ENCODE results near the gene PCCB. TPM values are rescaled to one million over a fixed set of nuclear protein-coding genes. Genes with fewer than 3 reads are reported as not detected.
"Not testable (repeated sequence)": the region's sequence is repeated elsewhere in the genome, so short reads cannot be mapped to it uniquely, and the experiment has no call there.

PCCB gene
- total RNA-seq, 1 donor from 2014 or later = 39.1 TPM

DNA sequence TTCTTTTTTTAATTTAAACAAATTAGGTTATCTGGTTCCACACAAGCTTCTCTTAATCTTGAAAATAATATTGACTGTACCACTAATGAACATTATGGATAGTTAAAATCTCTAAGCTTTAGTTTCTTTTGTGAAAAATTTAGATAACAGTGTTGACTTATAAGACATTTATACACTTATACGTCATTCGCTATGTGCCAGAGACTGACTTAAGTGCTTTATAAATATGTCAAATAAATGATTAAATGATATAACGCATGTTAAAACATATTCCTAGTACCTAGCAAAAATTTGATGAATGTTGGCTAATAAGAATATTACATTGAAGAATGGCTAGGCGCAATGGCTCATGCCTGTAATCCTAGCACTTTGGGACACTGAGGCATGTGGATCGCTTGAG lies 96.3 kb downstream of the PCCB start:
- H3K4me3 ChIP-seq (ENCODE audit: low read depth, low read length) = no peak overlapping the region
- DNase-seq (ENCODE audit: low read depth) = no peak
- TF ChIP-seq, protein P1, sequence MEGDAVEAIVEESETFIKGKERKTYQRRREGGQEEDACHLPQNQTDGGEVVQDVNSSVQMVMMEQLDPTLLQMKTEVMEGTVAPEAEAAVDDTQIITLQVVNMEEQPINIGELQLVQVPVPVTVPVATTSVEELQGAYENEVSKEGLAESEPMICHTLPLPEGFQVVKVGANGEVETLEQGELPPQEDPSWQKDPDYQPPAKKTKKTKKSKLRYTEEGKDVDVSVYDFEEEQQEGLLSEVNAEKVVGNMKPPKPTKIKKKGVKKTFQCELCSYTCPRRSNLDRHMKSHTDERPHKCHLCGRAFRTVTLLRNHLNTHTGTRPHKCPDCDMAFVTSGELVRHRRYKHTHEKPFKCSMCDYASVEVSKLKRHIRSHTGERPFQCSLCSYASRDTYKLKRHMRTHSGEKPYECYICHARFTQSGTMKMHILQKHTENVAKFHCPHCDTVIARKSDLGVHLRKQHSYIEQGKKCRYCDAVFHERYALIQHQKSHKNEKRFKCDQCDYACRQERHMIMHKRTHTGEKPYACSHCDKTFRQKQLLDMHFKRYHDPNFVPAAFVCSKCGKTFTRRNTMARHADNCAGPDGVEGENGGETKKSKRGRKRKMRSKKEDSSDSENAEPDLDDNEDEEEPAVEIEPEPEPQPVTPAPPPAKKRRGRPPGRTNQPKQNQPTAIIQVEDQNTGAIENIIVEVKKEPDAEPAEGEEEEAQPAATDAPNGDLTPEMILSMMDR (conservative IDR thresholded peaks at IDR 0.05; ENCODE audit: low read depth, low read length) = no peak

DNA sequence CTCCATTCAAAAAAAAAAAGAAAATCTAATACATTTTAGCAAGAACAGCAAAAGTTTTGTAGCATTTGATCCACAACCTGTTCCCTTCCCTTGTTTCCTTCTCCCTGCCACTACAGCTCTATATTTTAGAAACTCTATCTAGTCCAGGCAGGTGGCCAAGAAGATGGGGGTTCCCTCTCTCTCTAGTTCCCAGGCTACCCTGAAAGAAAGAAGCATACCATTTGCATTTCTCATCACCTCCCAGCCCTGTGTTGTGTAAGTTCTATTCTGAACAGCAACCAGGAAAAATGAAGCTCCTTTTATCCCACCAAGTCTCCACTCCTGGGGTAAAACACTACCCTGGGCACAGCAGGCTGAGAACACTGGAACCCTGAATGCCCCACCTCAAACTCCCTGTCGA lies 100.0 kb downstream of the PCCB start:
- TF ChIP-seq, protein P1 (conservative IDR thresholded peaks at IDR 0.05; ENCODE audit: low read depth, low read length) = no peak
- peak; percentile 73 for DNase-seq (ENCODE audit: low read depth)
- H3K4me3 ChIP-seq (ENCODE audit: low read depth, low read length) = no peak overlapping the region

DNA sequence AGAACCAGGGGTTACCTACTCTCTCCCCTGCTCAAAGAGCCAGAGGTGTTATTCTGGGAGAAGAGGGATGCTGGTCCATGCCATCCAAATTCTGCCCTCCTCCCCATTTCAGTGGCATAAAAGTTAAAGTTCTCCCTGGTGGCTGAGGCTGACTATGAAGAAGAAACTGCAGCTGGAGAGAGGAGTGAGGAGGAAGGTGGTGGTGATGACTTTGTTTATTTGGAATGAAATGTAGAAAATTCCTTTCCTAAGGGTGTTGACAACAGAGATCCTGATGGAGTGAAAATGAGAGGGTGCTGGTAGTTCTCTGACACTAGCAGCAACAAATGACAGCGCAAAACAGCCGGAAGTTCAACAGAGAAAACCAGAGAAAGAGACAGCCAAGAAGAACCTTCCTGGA lies 100.4 kb downstream of the PCCB start:
- H3K4me3 ChIP-seq (ENCODE audit: low read depth, low read length) = no peak overlapping the region
- DNase-seq (ENCODE audit: low read depth) = no peak
- TF ChIP-seq, protein P1 (conservative IDR thresholded peaks at IDR 0.05; ENCODE audit: low read depth, low read length) = no peak

DNA sequence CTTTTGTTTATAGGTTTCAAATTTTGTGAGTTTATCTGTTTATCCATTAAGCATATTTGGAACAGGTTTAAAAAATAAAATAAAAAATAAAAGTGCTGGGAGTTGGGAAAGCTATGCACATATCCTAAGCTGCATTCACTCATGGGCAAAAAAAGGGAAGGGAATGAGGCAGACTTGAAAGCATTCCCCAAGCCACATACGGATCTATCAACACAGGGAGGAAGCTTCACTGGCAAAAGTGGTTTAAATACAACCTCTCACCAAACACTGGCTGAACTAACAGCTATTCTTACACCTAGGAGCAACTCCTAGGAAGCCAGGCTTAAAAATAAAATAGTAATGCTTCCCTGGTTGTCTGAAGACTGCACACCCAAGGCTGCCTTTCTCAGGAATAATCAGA lies 101.2 kb downstream of the PCCB start:
- no peak overlapping the region for H3K4me3 ChIP-seq (ENCODE audit: low read depth, low read length)
- no peak for DNase-seq (ENCODE audit: low read depth)
- TF ChIP-seq, protein P1 (conservative IDR thresholded peaks at IDR 0.05; ENCODE audit: low read depth, low read length) = no peak

DNA sequence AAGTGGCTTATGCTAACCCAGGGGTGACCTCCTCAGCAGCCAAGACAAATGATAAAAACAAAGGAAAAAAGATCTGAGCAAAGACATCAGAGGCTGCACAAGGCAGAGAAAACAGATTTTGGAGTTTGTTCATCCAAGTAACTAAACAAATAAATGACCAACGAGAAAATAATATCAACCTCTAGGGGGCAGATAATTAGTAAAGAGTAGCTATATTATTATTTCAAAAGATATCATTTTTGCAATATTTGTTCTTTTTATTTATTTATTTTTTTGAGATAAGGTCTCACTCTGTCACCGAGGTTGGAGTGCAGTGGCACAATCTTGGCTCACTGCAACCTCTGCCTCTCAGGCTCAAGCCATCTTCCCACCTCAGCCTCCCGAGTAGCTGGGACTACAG lies 101.8 kb downstream of the PCCB start:
- no peak overlapping the region for H3K4me3 ChIP-seq (ENCODE audit: low read depth, low read length)
- TF ChIP-seq, protein P1 (conservative IDR thresholded peaks at IDR 0.05; ENCODE audit: low read depth, low read length) = peak; percentile 15
- DNase-seq (ENCODE audit: low read depth) = no peak

DNA sequence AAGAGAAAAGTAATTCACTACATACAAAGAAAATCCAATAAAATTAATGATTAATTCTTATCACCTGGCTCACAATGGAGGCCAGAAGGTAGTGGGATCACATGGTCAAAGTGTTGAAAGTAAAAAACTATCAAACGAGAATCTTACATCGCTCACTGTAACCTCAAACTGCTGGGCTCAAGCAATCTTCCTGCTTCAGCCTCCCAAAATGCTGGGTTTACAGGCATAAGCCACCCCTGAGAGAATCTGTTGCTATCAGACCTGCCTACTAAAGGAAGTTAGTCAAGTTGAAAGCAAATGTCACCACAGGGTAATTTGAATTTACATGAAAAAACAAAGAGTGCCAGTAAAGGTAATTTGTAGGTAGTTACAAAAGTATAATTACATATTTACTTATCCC lies 103.3 kb downstream of the PCCB start:
- DNase-seq (ENCODE audit: low read depth) = no peak
- no peak overlapping the region for H3K4me3 ChIP-seq (ENCODE audit: low read depth, low read length)
- TF ChIP-seq, protein P1 (conservative IDR thresholded peaks at IDR 0.05; ENCODE audit: low read depth, low read length) = no peak

DNA sequence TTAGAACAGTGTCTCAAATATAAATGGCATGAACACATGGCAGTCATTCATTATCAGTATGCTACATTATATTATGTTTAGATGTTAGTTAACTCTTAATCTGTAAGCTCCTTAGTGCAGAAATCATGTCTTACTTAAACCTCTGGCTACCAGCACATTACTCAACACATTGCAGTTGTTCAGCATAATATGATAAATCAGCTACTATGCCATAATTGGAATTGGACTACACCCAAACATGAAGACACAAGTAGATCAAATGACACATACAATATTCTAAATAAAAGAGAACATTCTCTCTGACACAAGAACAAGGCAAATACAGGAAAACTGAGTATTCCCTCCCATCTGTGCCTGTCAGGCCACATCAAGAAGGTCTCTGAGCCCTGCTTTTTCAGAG lies 116.1 kb downstream of the PCCB start:
- DNase-seq (ENCODE audit: low read depth) = no peak
- H3K4me3 ChIP-seq (ENCODE audit: low read depth, low read length) = no peak overlapping the region
- TF ChIP-seq, protein P1 (conservative IDR thresholded peaks at IDR 0.05; ENCODE audit: low read depth, low read length) = no peak

DNA sequence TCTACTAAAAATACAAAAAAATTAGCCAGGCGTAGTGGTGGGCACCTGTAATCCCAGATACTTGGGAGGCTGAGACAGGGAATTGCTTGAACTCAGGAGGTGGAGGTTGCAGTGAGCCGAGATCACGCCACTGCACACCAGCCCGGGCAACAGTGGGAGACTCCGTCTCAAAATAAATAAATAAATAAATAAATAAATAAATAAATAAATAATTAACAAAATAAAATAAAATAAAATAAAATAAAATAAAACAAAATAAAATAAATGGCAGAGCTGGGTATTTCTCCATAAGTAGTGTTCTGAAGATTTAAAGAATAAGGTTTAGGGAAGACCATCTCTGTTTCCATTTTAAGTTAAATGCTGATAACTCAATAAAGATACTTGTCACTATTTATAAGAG lies 125.7 kb downstream of the PCCB start:
- DNase-seq (ENCODE audit: low read depth); H3K4me3 ChIP-seq (ENCODE audit: low read depth, low read length): not testable (repeated sequence)
